Hematopoietic multipotent progenitor cell treated with erythropoietin and hydrocortisone succinate and interleukin-3 and kit ligand, for 17 days (in vitro differentiated cells): Measurements from ENCODE around the gene ZNF490.

Experiments
- DNase-seq: peaks from one replicate; pipeline ENCODE4 v3.0.0-alpha.2; 2015; ENCODE audit warnings: low spot score

Gene ZNF490

DNA sequence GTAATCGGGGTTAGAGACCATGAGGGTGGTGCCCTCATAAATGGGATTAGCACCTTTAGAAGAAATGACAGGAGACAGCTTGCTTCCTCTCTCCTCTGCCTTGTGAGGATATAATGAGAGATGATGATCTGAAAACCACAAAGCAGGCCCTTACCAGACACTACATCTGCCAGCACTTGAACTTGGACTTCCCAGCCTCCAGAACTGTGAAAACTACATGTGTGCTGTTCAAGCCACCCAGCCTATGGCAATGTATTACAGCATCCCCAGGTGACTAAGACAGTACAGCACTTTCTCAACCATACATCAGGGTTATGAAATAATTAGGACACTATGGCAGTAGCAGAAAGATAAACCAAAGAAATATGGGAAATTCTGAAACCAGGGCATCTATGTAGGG is 66.8 kb downstream of the ZNF490 start:
- DNase-seq = no peak
